GM12874 (cell line): ENCODE data around the gene TNNT2.

Experiments
- CTCF ChIP-seq: IDR thresholded peaks from 2 replicates; pipeline ENCODE4 v1.5.1; 2011; ENCODE audit warnings: low read depth, mild to moderate bottlenecking, control low read depth, low read length, moderate library complexity; ENCODE audit not compliant: insufficient read depth

The TNNT2 gene

GRCh38 chr1:201359873-201360210 lies 17.6 kb downstream of the TNNT2 start:
- TF ChIP-seq CTCF: no peak

- TF ChIP-seq CTCF: no peak
Measured at GRCh38 chr1:201359031-201359872, 18.2 kb downstream of the TNNT2 start.

GRCh38 chr1:201358596-201358995 lies 18.9 kb downstream of the TNNT2 start:
- no peak for TF ChIP-seq CTCF

- TF ChIP-seq CTCF: no peak
Measured at GRCh38 chr1:201357636-201358348, 19.7 kb downstream of the TNNT2 start.

- no peak for TF ChIP-seq CTCF
Measured at GRCh38 chr1:201357211-201357610, 20.3 kb downstream of the TNNT2 start.

- no peak for TF ChIP-seq CTCF
Measured at GRCh38 chr1:201356701-201357100, 20.8 kb downstream of the TNNT2 start.

- no peak for TF ChIP-seq CTCF
Measured at GRCh38 chr1:201356236-201356635, 21.2 kb downstream of the TNNT2 start.
